OCI-LY1 (cell line): ENCODE measurements around the gene ELOVL6.

Experiments used
- H2AFZ ChIP-seq: fragments of 200-600 bp; sonication (generic), shearing (Covaris generic); 2 replicates; pipeline ENCODE4 v1.6.0; 2014; ENCODE audit warnings: antibody characterized with exemption, mild to moderate bottlenecking, low read length
- H3F3A ChIP-seq: fragments of 200-600 bp; sonication (generic), shearing (Covaris generic); 2 replicates; pipeline ENCODE4 v1.6.0; 2014; ENCODE audit warnings: mild to moderate bottlenecking, antibody characterized with exemption, low read length, moderate library complexity; ENCODE audit not compliant: insufficient read depth
- H3K27ac ChIP-seq: fragments of 200-600 bp; sonication (generic); 2 replicates; pipeline ENCODE4 v1.5.1; 2014; ENCODE audit warnings: low read length, mixed run types, mild to moderate bottlenecking, low read depth; ENCODE audit not compliant: poor library complexity, severe bottlenecking
- H3K27me3 ChIP-seq: fragments of 200-600 bp; sonication (generic); 2 replicates; pipeline ENCODE4 v1.6.0; 2014; ENCODE audit warnings: antibody characterized with exemption, mild to moderate bottlenecking, low read length, moderate library complexity; ENCODE audit not compliant: insufficient read depth
- H3K36me3 ChIP-seq: fragments of 200-600 bp; sonication (generic); 2 replicates; pipeline ENCODE4 v1.6.1; 2014; ENCODE audit warnings: mild to moderate bottlenecking, antibody characterized with exemption, low read length, moderate library complexity, mixed read lengths; ENCODE audit not compliant: insufficient read depth
- H3K4me1 ChIP-seq: fragments of 200-600 bp; sonication (generic); 2 replicates; pipeline ENCODE4 v1.5.1; 2014; ENCODE audit warnings: mild to moderate bottlenecking, low read length, moderate library complexity; ENCODE audit not compliant: insufficient read depth, severe bottlenecking
- H3K4me2 ChIP-seq: fragments of 200-600 bp; sonication (generic), shearing (Covaris generic); 2 replicates; pipeline ENCODE4 v1.6.1; 2014; ENCODE audit warnings: low read length
- H3K4me3 ChIP-seq: fragments of 200-600 bp; sonication (generic); 2 replicates; pipeline ENCODE4 v1.5.1; 2014; ENCODE audit warnings: low read length, low read depth, mild to moderate bottlenecking, mixed read lengths; ENCODE audit not compliant: poor library complexity, severe bottlenecking
- H3K79me2 ChIP-seq: fragments of 200-600 bp; shearing (Covaris generic); 2 replicates; pipeline ENCODE4 v1.6.1; 2016; ENCODE audit warnings: mixed run types, low read length, mixed read lengths; ENCODE audit not compliant: insufficient read depth
- H3K9ac ChIP-seq: fragments of 200-600 bp; sonication (generic), shearing (Covaris generic); 2 replicates; pipeline ENCODE4 v1.6.1; 2014; ENCODE audit warnings: mild to moderate bottlenecking, low read length, mixed read lengths
- H3K9me2 ChIP-seq: fragments of 200-600 bp; sonication (generic), shearing (Covaris generic); 2 replicates; pipeline ENCODE4 v1.6.1; 2014; ENCODE audit warnings: low read depth, mild to moderate bottlenecking, low read length, mixed read lengths
- H3K9me3 ChIP-seq: fragments of 200-600 bp; shearing (Covaris generic); 2 replicates; pipeline ENCODE4 v1.6.1; 2014; ENCODE audit warnings: low read length, mixed read lengths
- H4K20me1 ChIP-seq: fragments of 200-600 bp; sonication (generic), shearing (Covaris generic); 2 replicates; pipeline ENCODE4 v1.6.0; 2016; ENCODE audit warnings: mild to moderate bottlenecking, low read length; ENCODE audit not compliant: insufficient read depth
- CTCF ChIP-seq: fragments of 200-600 bp; sonication (generic), shearing (Covaris generic); IDR thresholded peaks from 2 replicates; pipeline ENCODE4 v1.5.1; 2017; ENCODE audit warnings: mild to moderate bottlenecking, antibody characterized with exemption, low read length, moderate library complexity, mixed read lengths
- EZH2 ChIP-seq: fragments of 200-600 bp; sonication (generic), shearing (Covaris generic); IDR thresholded peaks from 2 replicates; pipeline ENCODE4 v1.8.0; 2017; ENCODE audit warnings: borderline replicate concordance, mixed run types, mild to moderate bottlenecking, antibody characterized with exemption, low read length, moderate library complexity, mixed read lengths

ELOVL6 gene

GRCh38 chr4:110171971-110172370 lies 26.4 kb downstream of the ELOVL6 start:
- H3K9ac ChIP-seq = no peak overlapping the region
- H2AFZ ChIP-seq = no peak overlapping the region
- no peak overlapping the region for H3K4me2 ChIP-seq
- no peaks in the 10 kb centered on the region for H3F3A ChIP-seq
- no peak overlapping the region for H3K4me3 ChIP-seq
- no peaks in the 10 kb centered on the region for H4K20me1 ChIP-seq
- H3K27ac ChIP-seq = no peak overlapping the region
- H3K79me2 ChIP-seq = no peaks in the 10 kb centered on the region
- H3K4me1 ChIP-seq = no peaks in the 10 kb centered on the region
- no peaks in the 10 kb centered on the region for H3K9me3 ChIP-seq
- H3K36me3 ChIP-seq = peaks cover 48% of the 10 kb centered on the region
- H3K9me2 ChIP-seq = no peaks in the 10 kb centered on the region
- TF ChIP-seq CTCF (no peak), EZH2 (no peak)
- no peaks in the 10 kb centered on the region for H3K27me3 ChIP-seq

- H3K27ac ChIP-seq = no peak overlapping the region
- no peaks in the 10 kb centered on the region for H3F3A ChIP-seq
- H3K79me2 ChIP-seq = no peaks in the 10 kb centered on the region
- H4K20me1 ChIP-seq = no peaks in the 10 kb centered on the region
- H3K4me1 ChIP-seq = peaks cover 6% of the 10 kb centered on the region
- H3K36me3 ChIP-seq = peaks cover 48% of the 10 kb centered on the region
- no peak overlapping the region for H2AFZ ChIP-seq
- H3K4me3 ChIP-seq = no peak overlapping the region
- no peaks in the 10 kb centered on the region for H3K9me3 ChIP-seq
- no peaks in the 10 kb centered on the region for H3K9me2 ChIP-seq
- H3K27me3 ChIP-seq = no peaks in the 10 kb centered on the region
- no peak for TF ChIP-seq CTCF
- no peak for TF ChIP-seq EZH2
- no peak overlapping the region for H3K4me2 ChIP-seq
- H3K9ac ChIP-seq = no peak overlapping the region
Observed at GRCh38 chr4:110170861-110171260, 27.6 kb downstream of the ELOVL6 start.

- H3F3A ChIP-seq = no peaks in the 10 kb centered on the region
- H3K36me3 ChIP-seq = peaks cover 51% of the 10 kb centered on the region
- H3K4me2 ChIP-seq = no peak overlapping the region; the same call in 1 of the 2 replicates
- H3K27ac ChIP-seq = peak overlapping the region; percentile 37
- H3K9ac ChIP-seq = 0 out of 2 replicates have a peak overlapping the region, but pooled peaks have one; percentile 11
- peaks cover 17% of the 10 kb centered on the region for H3K4me1 ChIP-seq
- no peaks in the 10 kb centered on the region for H3K79me2 ChIP-seq
- no peaks in the 10 kb centered on the region for H3K27me3 ChIP-seq
- no peaks in the 10 kb centered on the region for H3K9me2 ChIP-seq
- H3K4me3 ChIP-seq = no peak overlapping the region
- TF ChIP-seq EZH2 (no peak), CTCF (no peak)
- no peaks in the 10 kb centered on the region for H4K20me1 ChIP-seq
- no peaks in the 10 kb centered on the region for H3K9me3 ChIP-seq
- no peak overlapping the region for H2AFZ ChIP-seq
Observed at GRCh38 chr4:110165382-110166286, 32.8 kb downstream of the ELOVL6 start.
